ENCODE results near the gene AP1B1. TPM values are rescaled to one million over a fixed set of nuclear protein-coding genes. Genes with fewer than 3 reads are reported as not detected.

Gene AP1B1
- total RNA-seq, 1 experiment from 2014 or later, result 88.9 TPM

DNA sequence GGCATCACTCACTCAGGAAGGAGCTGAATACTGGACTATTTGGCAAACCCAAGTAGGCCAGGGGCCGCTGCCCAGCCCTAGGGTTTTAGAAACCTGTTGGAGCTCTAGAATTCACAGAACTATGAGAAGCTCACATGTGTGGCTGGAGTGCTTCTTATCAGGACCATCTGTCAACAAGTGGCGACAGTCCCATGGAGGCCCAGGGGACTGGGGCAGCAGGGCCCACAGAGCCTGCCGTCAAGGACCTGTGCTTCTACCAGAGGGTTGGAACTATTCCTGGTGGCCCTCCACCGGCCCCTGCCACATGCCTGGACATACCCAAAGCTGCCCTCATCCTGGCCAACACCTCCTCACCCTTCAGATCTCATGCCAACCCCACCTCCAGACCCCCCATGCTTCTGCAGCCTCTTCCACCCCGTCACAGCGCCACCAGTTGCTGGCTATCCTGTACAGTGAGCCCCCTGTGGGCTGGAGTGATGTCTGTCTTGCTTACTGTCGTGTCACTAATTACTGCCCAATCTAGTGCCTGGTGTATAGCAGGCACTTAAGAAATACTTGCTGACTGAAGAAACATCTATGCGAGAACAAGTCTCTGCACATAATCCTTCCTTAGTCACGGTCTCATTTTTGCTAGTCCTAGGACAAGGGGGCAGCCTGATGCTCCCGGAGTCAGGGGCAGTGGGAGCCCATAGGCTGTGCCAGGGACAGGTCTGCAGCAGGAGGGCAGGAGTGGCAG lies 45.6 kb downstream of the AP1B1 start:
- intact Hi-C loops (cut with micrococcal nuclease; ENCODE audit: unreplicated experiment), result no loop called here
- Mint-ChIP-seq H3K27me3 (ENCODE audit: unreplicated experiment) (no peaks in the 10 kb centered on the region), H3K9me3 (ENCODE audit: low read depth, unreplicated experiment) (no peaks in the 10 kb centered on the region), H3K27ac (ENCODE audit: unreplicated experiment) (no peak overlapping the region), H3K4me1 (ENCODE audit: low read depth, unreplicated experiment) (no peaks in the 10 kb centered on the region), H3K4me3 (ENCODE audit: low read depth, unreplicated experiment) (no peak overlapping the region), H3K36me3 (ENCODE audit: insufficient read depth, unreplicated experiment) (peaks cover 40% of the 10 kb centered on the region)
- TF ChIP-seq, protein P1, sequence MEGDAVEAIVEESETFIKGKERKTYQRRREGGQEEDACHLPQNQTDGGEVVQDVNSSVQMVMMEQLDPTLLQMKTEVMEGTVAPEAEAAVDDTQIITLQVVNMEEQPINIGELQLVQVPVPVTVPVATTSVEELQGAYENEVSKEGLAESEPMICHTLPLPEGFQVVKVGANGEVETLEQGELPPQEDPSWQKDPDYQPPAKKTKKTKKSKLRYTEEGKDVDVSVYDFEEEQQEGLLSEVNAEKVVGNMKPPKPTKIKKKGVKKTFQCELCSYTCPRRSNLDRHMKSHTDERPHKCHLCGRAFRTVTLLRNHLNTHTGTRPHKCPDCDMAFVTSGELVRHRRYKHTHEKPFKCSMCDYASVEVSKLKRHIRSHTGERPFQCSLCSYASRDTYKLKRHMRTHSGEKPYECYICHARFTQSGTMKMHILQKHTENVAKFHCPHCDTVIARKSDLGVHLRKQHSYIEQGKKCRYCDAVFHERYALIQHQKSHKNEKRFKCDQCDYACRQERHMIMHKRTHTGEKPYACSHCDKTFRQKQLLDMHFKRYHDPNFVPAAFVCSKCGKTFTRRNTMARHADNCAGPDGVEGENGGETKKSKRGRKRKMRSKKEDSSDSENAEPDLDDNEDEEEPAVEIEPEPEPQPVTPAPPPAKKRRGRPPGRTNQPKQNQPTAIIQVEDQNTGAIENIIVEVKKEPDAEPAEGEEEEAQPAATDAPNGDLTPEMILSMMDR (IDR thresholded peaks at IDR 0.05; ENCODE audit: unreplicated experiment), result no peak
- BruUV-seq (replicated peaks), result no TSS peak
- CTCF ChIA-PET, result interaction anchor here (0.5 to 0.6 kb wide), 2 partner anchors 327 to 899 kb away, joined by 3 to 5 read pairs; no protein-coding TSS in a partner anchor
- no peak for DNase-seq

DNA sequence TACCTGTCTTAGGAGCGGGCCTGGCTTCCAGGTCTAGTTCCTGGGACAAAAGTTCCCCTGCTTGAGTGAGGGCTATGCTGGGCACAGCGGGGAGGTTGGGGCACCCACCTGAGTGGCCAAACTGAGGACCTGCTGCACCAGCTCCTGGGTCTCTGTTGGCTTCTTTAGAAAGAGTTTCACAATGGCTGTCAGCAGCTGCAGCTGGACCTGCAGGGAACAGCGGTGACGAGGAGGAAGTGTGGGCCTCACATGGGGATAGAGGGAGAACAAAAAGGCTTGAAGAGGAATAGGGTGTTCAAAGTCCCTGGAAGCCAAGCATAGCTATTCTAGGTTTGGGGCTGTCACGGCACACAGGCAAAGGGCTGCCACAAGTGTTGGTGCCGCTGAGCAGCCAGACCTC lies 46.2 kb downstream of the AP1B1 start:
- no TSS peak for BruUV-seq (replicated peaks)
- peaks cover 41% of the 10 kb centered on the region for H3K36me3 Mint-ChIP-seq (ENCODE audit: insufficient read depth, unreplicated experiment)

DNA sequence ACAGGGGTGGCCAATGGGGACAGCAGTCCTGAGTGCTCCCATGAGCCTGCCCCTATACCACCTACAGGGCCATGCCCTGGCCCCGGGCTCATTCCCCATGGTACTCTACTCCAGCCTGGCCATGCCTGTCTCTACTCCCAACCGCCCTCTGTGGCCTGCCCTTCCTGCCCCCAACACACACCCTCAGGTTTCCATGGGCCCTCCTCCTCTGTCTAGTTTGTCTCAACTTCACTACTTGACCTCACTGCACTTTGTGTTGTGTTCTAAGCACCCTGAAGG lies 46.6 kb downstream of the AP1B1 start:
- H3K4me3 Mint-ChIP-seq (ENCODE audit: low read depth, unreplicated experiment), result no peak overlapping the region
- TF ChIP-seq, protein P1 (IDR thresholded peaks at IDR 0.05; ENCODE audit: unreplicated experiment), result no peak
- CTCF ChIA-PET, result interaction anchor here (0.6 kb wide), 1 partner anchor 898 kb away, joined by 3 read pairs; no protein-coding TSS in a partner anchor
- no peak for DNase-seq
- H3K36me3 Mint-ChIP-seq (ENCODE audit: insufficient read depth, unreplicated experiment), result peaks cover 38% of the 10 kb centered on the region
- BruUV-seq (replicated peaks), result no TSS peak
- H3K9me3 Mint-ChIP-seq (ENCODE audit: low read depth, unreplicated experiment), result no peaks in the 10 kb centered on the region
- H3K27me3 Mint-ChIP-seq (ENCODE audit: unreplicated experiment), result no peaks in the 10 kb centered on the region
- H3K4me1 Mint-ChIP-seq (ENCODE audit: low read depth, unreplicated experiment), result no peaks in the 10 kb centered on the region
- intact Hi-C loops (cut with micrococcal nuclease; ENCODE audit: unreplicated experiment), result no loop called here
- no peak overlapping the region for H3K27ac Mint-ChIP-seq (ENCODE audit: unreplicated experiment)

More for the DNA sequence above, 46.2 kb downstream of the AP1B1 start:
- CTCF ChIA-PET, result interaction anchor here (0.6 kb wide), 1 partner anchor 899 kb away, joined by 3 read pairs; no protein-coding TSS in a partner anchor
- DNase-seq, result no peak
- intact Hi-C loops (cut with micrococcal nuclease; ENCODE audit: unreplicated experiment), result no loop called here
- Mint-ChIP-seq H3K27ac (ENCODE audit: unreplicated experiment) (no peak overlapping the region), H3K4me1 (ENCODE audit: low read depth, unreplicated experiment) (no peaks in the 10 kb centered on the region), H3K9me3 (ENCODE audit: low read depth, unreplicated experiment) (no peaks in the 10 kb centered on the region), H3K4me3 (ENCODE audit: low read depth, unreplicated experiment) (no peak overlapping the region), H3K27me3 (ENCODE audit: unreplicated experiment) (no peaks in the 10 kb centered on the region)
- TF ChIP-seq, protein P1 (IDR thresholded peaks at IDR 0.05; ENCODE audit: unreplicated experiment), result no peak

DNA sequence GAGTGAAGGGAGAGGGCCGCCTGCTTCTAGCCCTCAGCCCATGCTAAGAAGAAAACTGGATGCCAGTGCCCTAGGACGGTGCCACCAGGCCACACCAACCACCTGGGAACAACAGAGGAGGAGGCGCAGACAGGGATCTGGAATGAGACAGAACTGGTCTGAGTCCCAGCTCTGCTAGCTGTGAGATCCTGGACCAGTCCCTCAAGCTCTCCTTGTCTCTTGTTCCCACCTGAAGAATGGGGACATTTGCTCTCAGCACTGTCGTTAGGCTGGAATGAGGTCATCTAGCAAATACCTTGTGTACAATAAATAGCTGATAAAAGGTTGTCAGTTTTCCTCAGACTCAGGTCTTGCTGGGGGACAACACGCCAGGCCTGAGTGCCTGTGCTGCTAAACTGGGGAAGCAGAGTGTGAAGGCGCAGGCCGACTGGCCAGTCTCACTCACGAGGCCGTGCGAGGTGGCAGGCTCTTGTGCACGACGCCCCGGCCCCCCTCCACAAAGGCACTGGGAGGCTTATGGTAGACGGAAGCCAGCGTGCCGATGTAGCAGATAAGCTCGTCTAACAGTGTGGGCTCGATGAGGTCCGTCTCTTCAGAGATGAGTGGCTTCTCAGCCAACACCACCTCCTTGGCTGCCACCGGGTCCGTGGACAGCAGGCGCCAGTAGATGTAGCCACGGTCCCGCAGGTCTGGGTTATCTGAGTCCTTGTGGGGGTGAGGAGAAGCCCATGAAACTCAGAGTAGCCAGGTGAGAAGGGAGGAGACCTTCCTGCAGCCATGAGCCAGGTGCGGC lies 47.1 kb downstream of the AP1B1 start:
- no peaks in the 10 kb centered on the region for H3K9me3 Mint-ChIP-seq (ENCODE audit: low read depth, unreplicated experiment)
- TF ChIP-seq, protein P1 (IDR thresholded peaks at IDR 0.05; ENCODE audit: unreplicated experiment), result no peak

More for the DNA sequence above, 47.1 kb downstream of the AP1B1 start:
- Mint-ChIP-seq H3K27ac (ENCODE audit: unreplicated experiment) (no peak overlapping the region), H3K4me1 (ENCODE audit: low read depth, unreplicated experiment) (no peaks in the 10 kb centered on the region), H3K27me3 (ENCODE audit: unreplicated experiment) (no peaks in the 10 kb centered on the region), H3K36me3 (ENCODE audit: insufficient read depth, unreplicated experiment) (peaks cover 40% of the 10 kb centered on the region), H3K4me3 (ENCODE audit: low read depth, unreplicated experiment) (no peak overlapping the region)
- BruUV-seq (replicated peaks), result no TSS peak
- CTCF ChIA-PET, result interaction anchor here (0.6 kb wide), 1 partner anchor 36 kb away, joined by 5 read pairs; no protein-coding TSS in a partner anchor
- intact Hi-C loops (cut with micrococcal nuclease; ENCODE audit: unreplicated experiment), result no loop called here
- DNase-seq, result no peak

Measured in Calu3 (cell line).